K562 (cell line): ENCODE results near the gene ADAR. TPM values are rescaled to one million over a fixed set of nuclear protein-coding genes. Genes with fewer than 3 reads are reported as not detected.

Experiments used
- CCAR2 ChIP-seq: fragments of 200-400 bp; formaldehyde crosslinking; IDR thresholded peaks from 2 replicates; pipeline ENCODE4 v1.6.1; 2017; ENCODE audit warnings: mild to moderate bottlenecking, low read depth, low read length
- DMBX1 ChIP-seq: fragments of 250-450 bp; sonication (Bioruptor Pico); IDR thresholded peaks from 2 replicates; pipeline ENCODE4 v1.8.0; 2022; ENCODE audit warnings: inconsistent platforms, mild to moderate bottlenecking, moderate library complexity, borderline replicate concordance
- ESRRA ChIP-seq: fragments of 450-650 bp; IDR thresholded peaks from 2 replicates; pipeline ENCODE4 v1.6.1; 2014; ENCODE audit warnings: low read depth, mild to moderate bottlenecking, moderate library complexity, borderline replicate concordance
- KAT7 ChIP-seq: sonication (generic); formaldehyde crosslinking; IDR thresholded peaks from 2 replicates; pipeline ENCODE4 v1.8.0; 2022; ENCODE audit warnings: missing genetic modification reagents, mild to moderate bottlenecking, borderline replicate concordance
- MBD1 ChIP-seq: fragments of 250-450 bp; sonication (Bioruptor Pico); IDR thresholded peaks from 2 replicates; pipeline ENCODE4 v1.8.0; 2022; ENCODE audit warnings: inconsistent platforms
- MED1 ChIP-seq: sonication (generic); formaldehyde crosslinking; IDR thresholded peaks from 2 replicates; pipeline ENCODE4 v1.8.1; 2023; ENCODE audit warnings: missing genetic modification reagents, borderline replicate concordance
- NFYB ChIP-seq: IDR thresholded peaks from 2 replicates; pipeline ENCODE4 v1.6.1; 2011; ENCODE audit warnings: mild to moderate bottlenecking, moderate library complexity; ENCODE audit not compliant: insufficient read length; ENCODE audit errors: extremely low read depth
- NR1H2 ChIP-seq: sonication (generic); formaldehyde crosslinking; IDR thresholded peaks from 2 replicates; pipeline ENCODE4 v1.4.0; 2020; ENCODE audit warnings: mild to moderate bottlenecking, missing genetic modification reagents
- PKNOX1 ChIP-seq: fragments of 450-650 bp; IDR thresholded peaks from 2 replicates; pipeline ENCODE4 v1.6.1; 2016
- PYGO2 ChIP-seq: fragments of 450-650 bp; IDR thresholded peaks from 2 replicates; pipeline ENCODE4 v1.6.1; 2016; ENCODE audit warnings: mild to moderate bottlenecking, missing genetic modification characterization, moderate library complexity, missing compliant biosample characterization
- RBM15 ChIP-seq: fragments of 200-400 bp; formaldehyde crosslinking; IDR thresholded peaks from 2 replicates; pipeline ENCODE4 v1.6.1; 2018; ENCODE audit warnings: mild to moderate bottlenecking, low read length, moderate library complexity; ENCODE audit not compliant: insufficient read depth
- SMARCA5 ChIP-seq: fragments of 450-650 bp; IDR thresholded peaks from 2 replicates; pipeline ENCODE4 v1.6.1; 2016
- SMC3 ChIP-seq: conservative IDR thresholded peaks from 2 replicates; pipeline ENCODE4 v1.6.1; 2011; ENCODE audit warnings: low read depth, low read length, improper control_type of control experiment; ENCODE audit not compliant: insufficient read depth
- TGIF2 ChIP-seq: sonication (generic); formaldehyde crosslinking; IDR thresholded peaks from 2 replicates; pipeline ENCODE4 v1.8.1; 2022; ENCODE audit warnings: mild to moderate bottlenecking, missing genetic modification reagents, moderate library complexity
- THRA ChIP-seq: fragments of 450-650 bp; IDR thresholded peaks from 2 replicates; pipeline ENCODE4 v1.6.1; 2017; ENCODE audit warnings: mild to moderate bottlenecking, moderate library complexity
- THRB ChIP-seq: fragments of 450-650 bp; formaldehyde crosslinking; conservative IDR thresholded peaks from 2 replicates; pipeline ENCODE4 v1.4.0; 2022; ENCODE audit warnings: mild to moderate bottlenecking, missing genetic modification characterization
- ZC3H11A ChIP-seq: IDR thresholded peaks from 2 replicates; pipeline ENCODE4 v1.6.1; 2012; ENCODE audit warnings: low read depth, low read length, improper control_type of control experiment
- ZNF134 ChIP-seq: fragments of 250-450 bp; sonication (Bioruptor Pico); conservative IDR thresholded peaks from 2 replicates; pipeline ENCODE4 v1.4.0; 2020
- ZNF280A ChIP-seq: fragments of 450-650 bp; IDR thresholded peaks from 2 replicates; pipeline ENCODE4 v1.6.1; 2018; ENCODE audit warnings: mild to moderate bottlenecking, low read depth; ENCODE audit not compliant: partially characterized antibody
- ZNF57 ChIP-seq: fragments of 450-650 bp; formaldehyde crosslinking; IDR thresholded peaks from 2 replicates; pipeline ENCODE4 v1.4.0; 2020; ENCODE audit warnings: mild to moderate bottlenecking, moderate library complexity
- polyA plus RNA-seq, 8 experiments: library from polyadenylated mRNA; depleted of rRNA in 4 of 8; stranded (reverse) in 5 of 8; unstranded in 3 of 8; fragments of >200 nt; fragmentation: Nextera tagmentation in 2 of 8; fragmentation: Illumina TruSeq in 1 of 8; extraction: Ambion mirVana in 2 of 8; extraction: Trizol in 1 of 8; gene quantifications; 2 replicates each; pipeline versions ENCODE4 v1.2.1 to v1.2.3, GENCODE V29; 2011 to 2014; ENCODE audit warnings: inconsistent platforms in 1 of 8, missing spikeins in 1 of 8
- total RNA-seq, 7 experiments: library from RNA; depleted of rRNA in 6 of 7; stranded (reverse); fragments of >200 nt in 6 of 7; fragmentation: Illumina TruSeq in 2 of 7; extraction: Trizol in 2 of 7; gene quantifications; 2 replicates each; pipeline versions ENCODE4 v1.2.1 to v1.2.3, GENCODE V29; 2011 to 2021; ENCODE audit warnings: low replicate concordance in 1 of 7

ADAR gene
- total and polyA plus RNA-seq, 9 of the 15 experiments (the other 6 are each of a cell fraction or from before 2014, with no cell fraction given): 30.1 to 123 (median 60.2) TPM

GRCh38 chr1:154627257-154628120 is 19.5 kb upstream of the ADAR start (continued):
- TF ChIP-seq NR1H2 (CRISPR knock-in tag) (no peak), MED1 (CRISPR knock-in tag) (no peak), ZNF280A (no peak), ZC3H11A (no peak), ZNF134 (CRISPR knock-in tag) (0 out of 2 replicates have a peak, but pooled peaks have one; percentile 22), SMC3 (no peak), TGIF2 (CRISPR knock-in tag) (no peak), DMBX1 (CRISPR knock-in tag) (no peak), PYGO2 (no peak), THRA (no peak), SMARCA5 (no peak), ESRRA (peak; percentile 29; the same call in 1 of the 2 replicates), ZNF57 (no peak), PKNOX1 (no peak), KAT7 (CRISPR knock-in tag) (no peak; the same call in 1 of the 2 replicates), MBD1 (CRISPR knock-in tag) (no peak), RBM15 (no peak), NFYB (no peak), CCAR2 (no peak), THRB (CRISPR knock-in tag) (no peak)
